HepG2 (cell line): ENCODE data around the gene PRKACA. TPM values are rescaled to one million over a fixed set of nuclear protein-coding genes. Genes with fewer than 3 reads are reported as not detected.
A peak's percentile ranks its signal among the peaks of the same experiment; 100 is the strongest.

ENCODE experiments used
- EZH2 ChIP-seq: conservative IDR thresholded peaks from 2 replicates; pipeline ENCODE4 v1.6.1; 2012; ENCODE audit warnings: mild to moderate bottlenecking, low read depth, low read length, moderate library complexity
- FOXC1 ChIP-seq: sonication (generic); formaldehyde crosslinking; IDR thresholded peaks from 2 replicates; pipeline ENCODE4 v1.8.0; 2022; ENCODE audit warnings: mild to moderate bottlenecking, missing genetic modification reagents, borderline replicate concordance
- FOXK1 ChIP-seq: sonication (generic); formaldehyde crosslinking; IDR thresholded peaks from 2 replicates; pipeline ENCODE4 v1.4.0; 2020; ENCODE audit warnings: low read depth, missing genetic modification reagents, borderline replicate concordance
- GATAD1 ChIP-seq: IDR thresholded peaks from 2 replicates; pipeline ENCODE4 v1.6.1; 2016; ENCODE audit warnings: missing genetic modification reagents, missing compliant biosample characterization
- HNF4A ChIP-seq: sonication (generic); formaldehyde crosslinking; IDR thresholded peaks from 2 replicates; pipeline ENCODE4 v1.4.0; 2020; ENCODE audit warnings: missing genetic modification reagents
- HNRNPLL ChIP-seq: fragments of 200-400 bp; formaldehyde crosslinking; IDR thresholded peaks from 2 replicates; pipeline ENCODE4 v1.6.1; 2017; ENCODE audit warnings: mild to moderate bottlenecking, low read depth, low read length; ENCODE audit not compliant: poor library complexity, severe bottlenecking
- KDM2A ChIP-seq: sonication (generic); formaldehyde crosslinking; IDR thresholded peaks from 2 replicates; pipeline ENCODE4 v1.4.0; 2020; ENCODE audit warnings: low read depth, missing genetic modification reagents, borderline replicate concordance
- MIER3 ChIP-seq: IDR thresholded peaks from 2 replicates; pipeline ENCODE4 v1.6.1; 2016; ENCODE audit warnings: missing compliant biosample characterization, borderline replicate concordance
- NFE2 ChIP-seq: sonication (generic); formaldehyde crosslinking; IDR thresholded peaks from 2 replicates; pipeline ENCODE4 v1.4.0; 2020; ENCODE audit warnings: missing genetic modification reagents
- PITX1 ChIP-seq: sonication (generic); formaldehyde crosslinking; IDR thresholded peaks from 2 replicates; pipeline ENCODE4 v1.5.1; 2020; ENCODE audit warnings: mild to moderate bottlenecking, missing genetic modification reagents
- SAP130 ChIP-seq: IDR thresholded peaks from 2 replicates; pipeline ENCODE4 v1.6.1; 2016; ENCODE audit warnings: low read depth
- SP1 ChIP-seq, 2 experiments: fragments of 450-650 bp in 1 of 2; sonication (generic) in 1 of 2; formaldehyde crosslinking in 1 of 2; IDR thresholded peaks; 2 replicates each; pipeline versions ENCODE4 v1.4.0 to v1.6.1; 2016 to 2020; ENCODE audit warnings: missing genetic modification reagents in 1 of 2
- WIZ ChIP-seq: sonication (generic); formaldehyde crosslinking; IDR thresholded peaks from 2 replicates; pipeline ENCODE4 v1.5.1; 2020; ENCODE audit warnings: mild to moderate bottlenecking, missing genetic modification reagents
- ZFAT ChIP-seq: sonication (generic); formaldehyde crosslinking; conservative IDR thresholded peaks from 2 replicates; pipeline ENCODE4 v1.8.1; 2023; ENCODE audit warnings: missing genetic modification reagents, inconsistent platforms
- ZNF101 ChIP-seq: sonication (generic); formaldehyde crosslinking; IDR thresholded peaks from 2 replicates; pipeline ENCODE4 v1.4.0; 2020; ENCODE audit warnings: mild to moderate bottlenecking, low read depth, missing genetic modification reagents, borderline replicate concordance
- ZNF563 ChIP-seq: sonication (generic); formaldehyde crosslinking; IDR thresholded peaks from 2 replicates; pipeline ENCODE4 v1.8.0; 2022; ENCODE audit warnings: mild to moderate bottlenecking, moderate library complexity, missing genetic modification reagents
- ZNF737 ChIP-seq: sonication (generic); formaldehyde crosslinking; IDR thresholded peaks from 2 replicates; pipeline ENCODE4 v1.5.0; 2020; ENCODE audit warnings: missing genetic modification reagents, mild to moderate bottlenecking, borderline replicate concordance
- polyA plus RNA-seq, 8 experiments: library from polyadenylated mRNA; depleted of rRNA in 3 of 8; stranded (reverse) in 7 of 8; unstranded in 1 of 8; fragments of >200 nt; fragmentation: Illumina TruSeq in 4 of 8; extraction: Trizol in 4 of 8; gene quantifications; 2 replicates each; pipeline versions ENCODE4 v1.2.1 to v1.2.3, GENCODE V29; 2011 to 2016; ENCODE audit warnings: low read depth in 4 of 8, missing spikeins in 1 of 8, mixed read lengths in 1 of 8; ENCODE audit not compliant: insufficient read depth in 1 of 8
- total RNA-seq, 5 experiments: library from RNA; depleted of rRNA; stranded (reverse); fragments of >200 nt; fragmentation: Illumina TruSeq; extraction: Trizol; gene quantifications; 2 replicates each; pipeline ENCODE4 v1.2.3, GENCODE V29; 2016; ENCODE audit warnings: low read depth in 1 of 5
- TF ChIP-seq, protein P1 (sequence below): sonication (generic); formaldehyde crosslinking; IDR thresholded peaks from 2 replicates; pipeline ENCODE4 v1.5.1; 2020; ENCODE audit warnings: missing genetic modification reagents, mild to moderate bottlenecking, borderline replicate concordance
- TF ChIP-seq, protein P2 (sequence below): sonication (generic); formaldehyde crosslinking; IDR thresholded peaks from 2 replicates; pipeline ENCODE4 v1.5.1; 2020; ENCODE audit warnings: missing genetic modification reagents, mild to moderate bottlenecking, borderline replicate concordance

Gene PRKACA
- total and polyA plus RNA-seq, 2 of the 13 experiments (the other 11 are each of a cell fraction or from before 2014, with no cell fraction given): 11.0 to 18.2 TPM

DNA sequence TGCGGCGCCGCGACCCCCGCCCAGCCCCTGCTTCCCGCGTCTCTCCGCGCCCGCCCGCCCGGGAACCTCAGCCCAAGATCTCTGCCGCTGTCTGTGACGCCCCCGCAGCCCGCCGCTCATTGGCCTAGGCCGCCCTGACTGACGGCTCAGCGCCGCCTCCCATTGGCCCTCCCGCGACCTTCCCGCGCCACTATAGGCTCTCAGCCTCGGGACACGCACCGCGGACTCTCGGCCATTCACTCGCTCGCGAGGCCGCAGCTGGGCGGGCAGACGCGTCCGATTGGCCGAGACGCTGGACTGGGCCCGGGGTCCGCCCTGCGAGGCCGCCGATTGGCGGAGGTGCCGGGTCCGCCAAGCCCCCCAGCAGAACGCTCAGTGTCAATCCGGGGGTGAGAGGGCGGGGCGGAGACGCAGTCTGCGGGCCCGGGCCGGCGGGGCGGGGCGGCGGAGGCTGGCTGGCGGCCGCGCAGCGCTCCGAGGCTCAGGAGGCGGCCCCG is at the start of gene PRKACA (continued):
- TF ChIP-seq KDM2A (CRISPR knock-in tag) (peak; percentile 35; the same call in 1 of the 2 replicates), GATAD1 (CRISPR knock-in tag) (peak; percentile 78), HNF4A (CRISPR knock-in tag) (no peak), EZH2 (no peak), NFE2 (CRISPR knock-in tag) (no peak), SP1 (IDR thresholded peaks at IDR 0.05) (no peak), SP1 (CRISPR knock-in tag; IDR thresholded peaks at IDR 0.05) (peak; percentile 77), MIER3 (peak; percentile 45; the same call in 1 of the 2 replicates), SAP130 (CRISPR knock-in tag) (peak; percentile 15; the same call in 1 of the 2 replicates), ZNF563 (CRISPR knock-in tag) (no peak), ZNF101 (no peak), FOXC1 (CRISPR knock-in tag) (no peak), WIZ (CRISPR knock-in tag) (no peak), ZNF737 (CRISPR knock-in tag) (no peak), ZFAT (CRISPR knock-in tag) (no peak), PITX1 (CRISPR knock-in tag) (no peak), FOXK1 (peak; percentile 28; the same call in 1 of the 2 replicates), HNRNPLL (no peak)
- TF ChIP-seq, protein P1, sequence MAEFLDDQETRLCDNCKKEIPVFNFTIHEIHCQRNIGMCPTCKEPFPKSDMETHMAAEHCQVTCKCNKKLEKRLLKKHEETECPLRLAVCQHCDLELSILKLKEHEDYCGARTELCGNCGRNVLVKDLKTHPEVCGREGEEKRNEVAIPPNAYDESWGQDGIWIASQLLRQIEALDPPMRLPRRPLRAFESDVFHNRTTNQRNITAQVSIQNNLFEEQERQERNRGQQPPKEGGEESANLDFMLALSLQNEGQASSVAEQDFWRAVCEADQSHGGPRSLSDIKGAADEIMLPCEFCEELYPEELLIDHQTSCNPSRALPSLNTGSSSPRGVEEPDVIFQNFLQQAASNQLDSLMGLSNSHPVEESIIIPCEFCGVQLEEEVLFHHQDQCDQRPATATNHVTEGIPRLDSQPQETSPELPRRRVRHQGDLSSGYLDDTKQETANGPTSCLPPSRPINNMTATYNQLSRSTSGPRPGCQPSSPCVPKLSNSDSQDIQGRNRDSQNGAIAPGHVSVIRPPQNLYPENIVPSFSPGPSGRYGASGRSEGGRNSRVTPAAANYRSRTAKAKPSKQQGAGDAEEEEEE: no peak
- TF ChIP-seq, protein P2, sequence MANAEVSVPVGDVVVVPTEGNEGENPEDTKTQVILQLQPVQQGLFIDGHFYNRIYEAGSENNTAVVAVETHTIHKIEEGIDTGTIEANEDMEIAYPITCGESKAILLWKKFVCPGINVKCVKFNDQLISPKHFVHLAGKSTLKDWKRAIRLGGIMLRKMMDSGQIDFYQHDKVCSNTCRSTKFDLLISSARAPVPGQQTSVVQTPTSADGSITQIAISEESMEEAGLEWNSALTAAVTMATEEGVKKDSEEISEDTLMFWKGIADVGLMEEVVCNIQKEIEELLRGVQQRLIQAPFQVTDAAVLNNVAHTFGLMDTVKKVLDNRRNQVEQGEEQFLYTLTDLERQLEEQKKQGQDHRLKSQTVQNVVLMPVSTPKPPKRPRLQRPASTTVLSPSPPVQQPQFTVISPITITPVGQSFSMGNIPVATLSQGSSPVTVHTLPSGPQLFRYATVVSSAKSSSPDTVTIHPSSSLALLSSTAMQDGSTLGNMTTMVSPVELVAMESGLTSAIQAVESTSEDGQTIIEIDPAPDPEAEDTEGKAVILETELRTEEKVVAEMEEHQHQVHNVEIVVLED (CRISPR knock-in tag): peak; percentile 37; the same call in 1 of the 2 replicates
- TF ChIP-seq, all 625 proteins: peak for 53
